HEK293 (cell line): Measurements from ENCODE around the gene TOM1.

Experiments used
- EGR2 ChIP-seq: fragments of 450-650 bp; formaldehyde crosslinking; IDR thresholded peaks from 2 replicates; pipeline ENCODE4 v1.5.1; 2016; ENCODE audit warnings: low read depth, missing biosample characterization, missing genetic modification characterization
- ELK4 ChIP-seq: IDR thresholded peaks from 2 replicates; pipeline ENCODE4 v1.6.1; 2011; ENCODE audit warnings: mild to moderate bottlenecking, low read depth, low read length, borderline replicate concordance
- KLF1 ChIP-seq: fragments of 450-650 bp; formaldehyde crosslinking; IDR thresholded peaks from 2 replicates; pipeline ENCODE4 v1.5.1; 2016; ENCODE audit warnings: missing biosample characterization, missing genetic modification characterization
- KLF17 ChIP-seq: fragments of 450-650 bp; formaldehyde crosslinking; IDR thresholded peaks from 2 replicates; pipeline ENCODE4 v1.5.1; 2016; ENCODE audit warnings: missing biosample characterization, missing genetic modification characterization
- KLF8 ChIP-seq: fragments of 450-650 bp; formaldehyde crosslinking; IDR thresholded peaks from 2 replicates; pipeline ENCODE4 v1.5.1; 2016; ENCODE audit warnings: missing biosample characterization, missing genetic modification characterization
- KLF9 ChIP-seq: fragments of 450-650 bp; formaldehyde crosslinking; IDR thresholded peaks from 2 replicates; pipeline ENCODE4 v1.5.1; 2016; ENCODE audit warnings: missing biosample characterization, missing genetic modification characterization, low read depth
- MYNN ChIP-seq: fragments of 450-650 bp; formaldehyde crosslinking; IDR thresholded peaks from 2 replicates; pipeline ENCODE4 v1.5.1; 2016; ENCODE audit warnings: missing biosample characterization, missing genetic modification characterization, borderline replicate concordance
- OSR2 ChIP-seq: fragments of 450-650 bp; formaldehyde crosslinking; IDR thresholded peaks from 2 replicates; pipeline ENCODE4 v1.5.1; 2016; ENCODE audit warnings: missing biosample characterization, missing genetic modification characterization
- PATZ1 ChIP-seq: fragments of 450-650 bp; formaldehyde crosslinking; IDR thresholded peaks from 2 replicates; pipeline ENCODE4 v1.5.1; 2016; ENCODE audit warnings: missing biosample characterization, missing genetic modification characterization
- PBX3 ChIP-seq: sonication (generic); formaldehyde crosslinking; IDR thresholded peaks from 2 replicates; pipeline ENCODE4 v1.8.1; 2022; ENCODE audit warnings: mild to moderate bottlenecking, moderate library complexity, missing genetic modification reagents
- SP3 ChIP-seq: fragments of 450-650 bp; formaldehyde crosslinking; IDR thresholded peaks from 2 replicates; pipeline ENCODE4 v1.5.1; 2016; ENCODE audit warnings: missing biosample characterization, missing genetic modification characterization
- WT1 ChIP-seq: fragments of 450-650 bp; formaldehyde crosslinking; IDR thresholded peaks from 2 replicates; pipeline ENCODE4 v1.5.1; 2016; ENCODE audit warnings: missing biosample characterization, missing genetic modification characterization
- ZBTB20 ChIP-seq: fragments of 450-650 bp; formaldehyde crosslinking; IDR thresholded peaks from 2 replicates; pipeline ENCODE4 v1.5.1; 2016; ENCODE audit warnings: missing biosample characterization, missing genetic modification characterization
- ZBTB21 ChIP-seq: fragments of 450-650 bp; formaldehyde crosslinking; IDR thresholded peaks from 2 replicates; pipeline ENCODE4 v1.5.1; 2017; ENCODE audit warnings: missing biosample characterization, missing genetic modification characterization
- ZFHX2 ChIP-seq: fragments of 450-650 bp; formaldehyde crosslinking; conservative IDR thresholded peaks from 2 replicates; pipeline ENCODE4 v1.5.1; 2016; ENCODE audit warnings: missing biosample characterization, missing genetic modification characterization
- ZNF148 ChIP-seq: fragments of 450-650 bp; formaldehyde crosslinking; IDR thresholded peaks from 2 replicates; pipeline ENCODE4 v1.5.0; 2017; ENCODE audit warnings: missing biosample characterization, missing genetic modification characterization, borderline replicate concordance
- ZNF2 ChIP-seq: fragments of 450-650 bp; formaldehyde crosslinking; IDR thresholded peaks from 2 replicates; pipeline ENCODE4 v1.5.1; 2016; ENCODE audit warnings: missing biosample characterization, missing genetic modification characterization
- ZNF24 ChIP-seq: fragments of 450-650 bp; formaldehyde crosslinking; IDR thresholded peaks from 2 replicates; pipeline ENCODE4 v1.5.1; 2016; ENCODE audit warnings: missing biosample characterization, missing genetic modification characterization
- ZNF335 ChIP-seq: fragments of 450-650 bp; formaldehyde crosslinking; conservative IDR thresholded peaks from 2 replicates; pipeline ENCODE4 v1.5.1; 2016; ENCODE audit warnings: missing biosample characterization, missing genetic modification characterization
- ZNF394 ChIP-seq: fragments of 450-650 bp; formaldehyde crosslinking; IDR thresholded peaks from 2 replicates; pipeline ENCODE4 v1.5.1; 2016; ENCODE audit warnings: missing biosample characterization, missing genetic modification characterization, mild to moderate bottlenecking, moderate library complexity, borderline replicate concordance
- ZNF398 ChIP-seq: fragments of 450-650 bp; formaldehyde crosslinking; IDR thresholded peaks from 2 replicates; pipeline ENCODE4 v1.5.1; 2017; ENCODE audit warnings: missing biosample characterization, missing genetic modification characterization
- ZNF629 ChIP-seq: fragments of 450-650 bp; formaldehyde crosslinking; IDR thresholded peaks from 2 replicates; pipeline ENCODE4 v1.5.1; 2017; ENCODE audit warnings: missing biosample characterization, missing genetic modification characterization
- ZSCAN30 ChIP-seq: fragments of 450-650 bp; IDR thresholded peaks from 2 replicates; pipeline ENCODE4 v1.5.1; 2018; ENCODE audit warnings: missing biosample characterization, mild to moderate bottlenecking, missing genetic modification characterization, moderate library complexity
- ZSCAN5A ChIP-seq: fragments of 450-650 bp; formaldehyde crosslinking; IDR thresholded peaks from 2 replicates; pipeline ENCODE4 v1.5.1; 2016; ENCODE audit warnings: missing biosample characterization, missing genetic modification characterization
- ZXDB ChIP-seq: fragments of 450-650 bp; formaldehyde crosslinking; IDR thresholded peaks from 2 replicates; pipeline ENCODE4 v1.5.1; 2016; ENCODE audit warnings: missing biosample characterization, missing genetic modification characterization

TOM1 gene

GRCh38 chr22:35299673-35300499 lies at the start of gene TOM1 (continued):
- peak; percentile 92 for TF ChIP-seq SP3 (tag by site-specific recombination)
- peak; percentile 97 for TF ChIP-seq ZNF335 (tag by site-specific recombination)
- peak; percentile 84 for TF ChIP-seq ZXDB (tag by site-specific recombination)
- TF ChIP-seq KLF9 (tag by site-specific recombination) = peak; percentile 93
- TF ChIP-seq OSR2 (tag by site-specific recombination) = peak; percentile 85
- TF ChIP-seq ZSCAN30 = 0 out of 2 replicates have a peak, but pooled peaks have one; percentile 13
- TF ChIP-seq ZSCAN5A (tag by site-specific recombination) = 0 out of 2 replicates have a peak, but pooled peaks have one; percentile 54
- peak; percentile 81; the same call in 1 of the 2 replicates for TF ChIP-seq ZBTB21 (tag by site-specific recombination)
- TF ChIP-seq ZNF629 (tag by site-specific recombination) = peak; percentile 93
- TF ChIP-seq ZNF148 (tag by site-specific recombination) = no peak
- peak; percentile 53; the same call in 1 of the 2 replicates for TF ChIP-seq ZNF2 (tag by site-specific recombination)
- peak; percentile 91 for TF ChIP-seq EGR2 (tag by site-specific recombination)
- TF ChIP-seq ZNF398 = peak; percentile 66
- peak; percentile 73 for TF ChIP-seq KLF1
- TF ChIP-seq PATZ1 (tag by site-specific recombination) = peak; percentile 65
- TF ChIP-seq ZNF24 (tag by site-specific recombination) = peak; percentile 96
- TF ChIP-seq ZBTB20 (tag by site-specific recombination) = peak; percentile 97
- no peak; the same call in 1 of the 2 replicates for TF ChIP-seq ZNF394 (tag by site-specific recombination)
- peak; percentile 88; the same call in 1 of the 2 replicates for TF ChIP-seq KLF8 (tag by site-specific recombination)
- peak; percentile 96 for TF ChIP-seq PBX3 (CRISPR knock-in tag)
- TF ChIP-seq ZFHX2 (tag by site-specific recombination) = peak; percentile 95
- peak; percentile 73 for TF ChIP-seq KLF17 (tag by site-specific recombination)
- TF ChIP-seq MYNN (tag by site-specific recombination) = no peak
- TF ChIP-seq WT1 = peak; percentile 76
- TF ChIP-seq ELK4 = no peak
